ENCODE data around the gene ZNF580. TPM values are rescaled to one million over a fixed set of nuclear protein-coding genes. Genes with fewer than 3 reads are reported as not detected.

The ZNF580 gene
- total and polyA plus RNA-seq, 2 of the 13 experiments (the other 11 are each of a cell fraction or from before 2014, with no cell fraction given) = 4.4 to 6.0 TPM

- no peak for TF ChIP-seq ZNF234 (CRISPR knock-in tag; conservative IDR thresholded peaks at IDR 0.05)
- no peak for TF ChIP-seq NR1H2 (CRISPR knock-in tag; IDR thresholded peaks at IDR 0.05; ENCODE audit: borderline replicate concordance, low read depth)
- TF ChIP-seq ZBTB33 (CRISPR knock-in tag; IDR thresholded peaks at IDR 0.05) = no peak
- no peak for TF ChIP-seq HDAC6 (IDR thresholded peaks at IDR 0.05; ENCODE audit: low read depth, low read length)
- no peak for TF ChIP-seq ZNF879 (CRISPR knock-in tag; IDR thresholded peaks at IDR 0.05)
- peak; percentile 95 for TF ChIP-seq HNF4A (CRISPR knock-in tag; IDR thresholded peaks at IDR 0.05)
- TF ChIP-seq ZFAT (CRISPR knock-in tag; conservative IDR thresholded peaks at IDR 0.05) = no peak
- no peak; the same call in 1 of the 2 replicates for TF ChIP-seq ZIK1 (CRISPR knock-in tag; IDR thresholded peaks at IDR 0.05; ENCODE audit: borderline replicate concordance, low read depth)
- TF ChIP-seq TOPORS (CRISPR knock-in tag; IDR thresholded peaks at IDR 0.05) = no peak
- TF ChIP-seq SNAPC4 (CRISPR knock-in tag; IDR thresholded peaks at IDR 0.05) = no peak
- TF ChIP-seq ZNF34 (CRISPR knock-in tag; IDR thresholded peaks at IDR 0.05; ENCODE audit: borderline replicate concordance) = no peak
- TF ChIP-seq ZNF709 (CRISPR knock-in tag; IDR thresholded peaks at IDR 0.05) = 0 out of 2 replicates have a peak, but pooled peaks have one; percentile 39
- TF ChIP-seq ISL2 (CRISPR knock-in tag; IDR thresholded peaks at IDR 0.05) = no peak; the same call in 1 of the 2 replicates
- no peak for TF ChIP-seq REPIN1 (CRISPR knock-in tag; IDR thresholded peaks at IDR 0.05; ENCODE audit: borderline replicate concordance, low read depth)
- TF ChIP-seq SMARCE1 (IDR thresholded peaks at IDR 0.05; ENCODE audit: borderline replicate concordance) = no peak
- no peak for TF ChIP-seq BCL3 (CRISPR knock-in tag; IDR thresholded peaks at IDR 0.05)
- TF ChIP-seq MAZ (IDR thresholded peaks at IDR 0.05; ENCODE audit: borderline replicate concordance, low read depth, low read length) = no peak
- no peak for TF ChIP-seq MAZ (CRISPR knock-in tag; IDR thresholded peaks at IDR 0.05; ENCODE audit: low read depth)
- TF ChIP-seq MXD4 (CRISPR knock-in tag; IDR thresholded peaks at IDR 0.05) = no peak
- peak; percentile 46; the same call in 1 of the 2 replicates for TF ChIP-seq ZFP1 (CRISPR knock-in tag; IDR thresholded peaks at IDR 0.05)
- TF ChIP-seq LBX2 (CRISPR knock-in tag; IDR thresholded peaks at IDR 0.05; ENCODE audit: borderline replicate concordance) = no peak
- no peak for TF ChIP-seq NKX3-1 (CRISPR knock-in tag; IDR thresholded peaks at IDR 0.05)
Observed at GRCh38 chr19:55683449-55684261, 42.9 kb downstream of the ZNF580 start (continued).
